ENCODE data around the gene KIF21B.

GRCh38 chr1:201059401-201059800 is 35.9 kb upstream of the KIF21B start:
- TF ChIP-seq TARDBP (IDR thresholded peaks at IDR 0.05): no peak
- no peak for TF ChIP-seq FOXM1 (IDR thresholded peaks at IDR 0.05; ENCODE audit: borderline replicate concordance)
- TF ChIP-seq HDGF (IDR thresholded peaks at IDR 0.05; ENCODE audit: borderline replicate concordance): no peak
- TF ChIP-seq SP1 (IDR thresholded peaks at IDR 0.05): no peak
- TF ChIP-seq FOXA1 (IDR thresholded peaks at IDR 0.05): no peak
- no peak for TF ChIP-seq ZNF384 (IDR thresholded peaks at IDR 0.05)
- TF ChIP-seq PKNOX1 (IDR thresholded peaks at IDR 0.05): no peak
- TF ChIP-seq CTBP1 (IDR thresholded peaks at IDR 0.05; ENCODE audit: borderline replicate concordance): no peak
- no peak for TF ChIP-seq LEF1 (IDR thresholded peaks at IDR 0.05; ENCODE audit: borderline replicate concordance)
- TF ChIP-seq ARNT (IDR thresholded peaks at IDR 0.05): no peak
- TF ChIP-seq ELF4 (IDR thresholded peaks at IDR 0.05): no peak
- TF ChIP-seq FOXK2 (IDR thresholded peaks at IDR 0.05): no peak
- no peak for TF ChIP-seq BHLHE40 (IDR thresholded peaks at IDR 0.05; ENCODE audit: borderline replicate concordance)
- TF ChIP-seq SUZ12 (IDR thresholded peaks at IDR 0.05): no peak

Data from HEK293T (cell line).